ENCODE data around the gene RAD51B. TPM values are rescaled to one million over a fixed set of nuclear protein-coding genes. Genes with fewer than 3 reads are reported as not detected.

The RAD51B gene
- total RNA-seq, 1 experiment from 2014 or later = 16.7 TPM

DNA sequence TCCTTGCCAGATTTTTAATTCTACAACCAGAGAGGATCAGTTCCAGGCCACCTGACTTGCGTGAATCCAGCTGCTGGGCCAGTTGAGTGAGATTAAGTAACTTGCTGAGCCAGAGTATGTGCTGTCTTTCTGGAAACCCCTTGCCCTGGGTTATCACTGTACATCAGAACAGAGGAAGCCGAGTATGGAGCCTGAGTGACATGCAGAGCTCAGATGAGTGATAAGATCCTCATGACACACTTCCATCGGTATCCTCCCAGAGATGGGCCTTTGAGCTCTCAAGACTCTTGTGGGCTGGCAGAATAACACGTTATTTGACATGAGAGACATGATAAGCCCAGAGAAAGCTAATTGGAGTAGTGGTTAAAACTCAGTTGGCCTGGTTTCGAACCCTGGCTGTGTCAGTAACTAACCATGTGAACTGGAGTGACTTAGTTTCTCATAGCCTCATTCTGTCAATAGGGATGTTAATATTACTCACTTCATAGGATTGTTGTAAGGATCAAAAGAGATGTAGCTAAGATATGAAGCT lies 585.1 kb downstream of the RAD51B start:
- H3K4ac ChIP-seq (ENCODE audit: low read depth, low read length) = no peak overlapping the region
- no peak overlapping the region for H3K18ac ChIP-seq (ENCODE audit: insufficient read length, low read depth, low read length)
- TF ChIP-seq, protein P1, sequence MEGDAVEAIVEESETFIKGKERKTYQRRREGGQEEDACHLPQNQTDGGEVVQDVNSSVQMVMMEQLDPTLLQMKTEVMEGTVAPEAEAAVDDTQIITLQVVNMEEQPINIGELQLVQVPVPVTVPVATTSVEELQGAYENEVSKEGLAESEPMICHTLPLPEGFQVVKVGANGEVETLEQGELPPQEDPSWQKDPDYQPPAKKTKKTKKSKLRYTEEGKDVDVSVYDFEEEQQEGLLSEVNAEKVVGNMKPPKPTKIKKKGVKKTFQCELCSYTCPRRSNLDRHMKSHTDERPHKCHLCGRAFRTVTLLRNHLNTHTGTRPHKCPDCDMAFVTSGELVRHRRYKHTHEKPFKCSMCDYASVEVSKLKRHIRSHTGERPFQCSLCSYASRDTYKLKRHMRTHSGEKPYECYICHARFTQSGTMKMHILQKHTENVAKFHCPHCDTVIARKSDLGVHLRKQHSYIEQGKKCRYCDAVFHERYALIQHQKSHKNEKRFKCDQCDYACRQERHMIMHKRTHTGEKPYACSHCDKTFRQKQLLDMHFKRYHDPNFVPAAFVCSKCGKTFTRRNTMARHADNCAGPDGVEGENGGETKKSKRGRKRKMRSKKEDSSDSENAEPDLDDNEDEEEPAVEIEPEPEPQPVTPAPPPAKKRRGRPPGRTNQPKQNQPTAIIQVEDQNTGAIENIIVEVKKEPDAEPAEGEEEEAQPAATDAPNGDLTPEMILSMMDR (conservative IDR thresholded peaks at IDR 0.05) = no peak
- H3K23me2 ChIP-seq (ENCODE audit: insufficient read length, low read depth, low read length, poor library complexity, severe bottlenecking) = no peaks in the 10 kb centered on the region
- H3K9ac ChIP-seq (ENCODE audit: extremely low read depth, insufficient read length, low read length) = no peak overlapping the region
- peak overlapping the region in 2 of 3 experiments; percentile 4 to 34; a peak in 1 of 7 replicates for H3K27ac Mint-ChIP-seq
- no peak overlapping the region for H3K23ac ChIP-seq (ENCODE audit: insufficient read length, low read depth, low read length)
- no peak overlapping the region for H2BK5ac ChIP-seq (ENCODE audit: insufficient read length, low read length)
- no peak overlapping the region for H3K4me2 ChIP-seq (ENCODE audit: insufficient read depth, insufficient read length, low read length)
- H2AK5ac ChIP-seq (ENCODE audit: insufficient read length, low read length) = no peak overlapping the region
- H2BK15ac ChIP-seq (ENCODE audit: low read depth, low read length) = no peak overlapping the region
- no peak overlapping the region for H4K5ac ChIP-seq (ENCODE audit: insufficient read length, low read depth, low read length)
- no peaks in the 10 kb centered on the region for H3K9me3 Mint-ChIP-seq
- no peak overlapping the region for H2BK120ac ChIP-seq (ENCODE audit: low read depth, low read length, poor library complexity, severe bottlenecking)
- no peaks in the 10 kb centered on the region for H4K20me1 ChIP-seq (ENCODE audit: control insufficient read depth, insufficient read depth, insufficient read length)
- peaks cover 13 to 14% of the 10 kb centered on the region in 2 experiments for H3K4me1 Mint-ChIP-seq
- no peak for DNase-seq
- H3K27me3 ChIP-seq (ENCODE audit: insufficient read depth, low read length) = no peaks in the 10 kb centered on the region
- no peaks in the 10 kb centered on the region for H3K79me2 ChIP-seq (ENCODE audit: insufficient read depth, low read length)
- no peaks in the 10 kb centered on the region for H3K9me3 ChIP-seq (ENCODE audit: control insufficient read depth, low read depth, low read length)
- H3K79me1 ChIP-seq (ENCODE audit: insufficient read depth, low read depth, low read length, poor library complexity, severe bottlenecking) = no peaks in the 10 kb centered on the region
- no CpG with 5 or more reads among the region's 5 CpGs for WGBS (ENCODE audit: extremely low coverage, insufficient read length, low lambda C conversion rate)
- no peak overlapping the region for H2BK20ac ChIP-seq (ENCODE audit: low read depth, low read length, poor library complexity, severe bottlenecking)
- no peak overlapping the region for H3K56ac ChIP-seq (ENCODE audit: insufficient read length, low read depth, low read length)
- H4K91ac ChIP-seq (ENCODE audit: insufficient read length, low read depth, low read length) = no peak overlapping the region
- H3K36me3 Mint-ChIP-seq (ENCODE audit: insufficient read depth in 1 of 3, low read depth in 3 of 3) = no peaks in the 10 kb centered on the region
- 0 out of 2 replicates have a peak, but pooled peaks cover 4% of the 10 kb centered on the region for H3K4me1 ChIP-seq (ENCODE audit: insufficient read depth, low read length)
- no peak overlapping the region for H3K4me3 Mint-ChIP-seq
- H3T11ph ChIP-seq (ENCODE audit: low read length) = no peak overlapping the region
- no peak overlapping the region for H2AFZ ChIP-seq (ENCODE audit: low read length)
- H4K8ac ChIP-seq (replicated peaks; ENCODE audit: insufficient read length, low read depth, low read length) = no peak overlapping the region
- H2BK12ac ChIP-seq (ENCODE audit: insufficient read length, low read depth, low read length) = no peak overlapping the region
- no peak overlapping the region for H3K27ac ChIP-seq (ENCODE audit: insufficient read length, low read depth, low read length)
- H3K14ac ChIP-seq (ENCODE audit: insufficient read depth, low read length) = no peak overlapping the region
- no peaks in the 10 kb centered on the region for H3K27me3 Mint-ChIP-seq (ENCODE audit: low read depth)
